ENCODE results near the gene NETO2. TPM values are rescaled to one million over a fixed set of nuclear protein-coding genes. Genes with fewer than 3 reads are reported as not detected.

NETO2 gene
- total and polyA plus RNA-seq, 10 of the 15 experiments (the other 5 are each of a cell fraction or from before 2014, with no cell fraction given), result 8.5 to 53.1 (median 27.0) TPM

DNA sequence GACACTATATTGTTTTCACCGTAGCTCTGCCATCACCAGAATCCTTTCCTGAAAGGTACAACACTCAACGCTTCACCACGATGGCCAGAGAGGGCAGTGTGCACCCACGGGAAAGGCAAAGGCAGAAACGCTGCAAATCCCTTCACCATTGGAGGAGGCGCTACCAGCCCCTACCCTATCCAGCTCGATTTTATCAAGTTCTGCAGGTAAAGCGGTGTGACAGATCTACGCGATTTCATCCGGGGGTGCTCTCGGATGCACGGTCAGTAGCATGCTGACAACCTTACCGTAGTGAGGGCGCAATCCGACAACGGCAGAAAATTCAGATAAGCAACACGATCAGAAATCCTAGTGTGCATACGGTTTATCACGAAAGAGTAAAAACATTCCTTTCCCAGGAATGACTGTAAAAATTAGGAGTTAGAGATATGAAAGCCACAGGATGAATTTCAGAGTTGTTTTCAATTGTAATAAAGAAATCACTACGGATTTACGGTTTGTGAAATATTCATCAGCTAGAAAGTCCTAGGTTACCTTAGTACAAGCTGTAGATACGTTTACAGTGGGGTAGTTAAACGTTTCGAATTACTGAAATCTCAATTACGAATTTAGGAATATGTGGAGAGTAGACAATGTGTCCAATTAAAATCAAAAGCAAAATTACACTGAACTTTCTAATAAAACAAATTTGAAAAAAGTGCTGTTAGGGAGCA, 1.8 kb downstream of the NETO2 start:
- peak; percentile 96 for FAIRE-seq
- ATAC-seq, result peak; percentile 75
- TSS peak; percentile 61 for BruUV-seq (replicated peaks)
- peaks cover 59% of the 10 kb centered on the region for H3K79me2 ChIP-seq (ENCODE audit: control insufficient read depth, insufficient read depth, low read length)
- WGBS (ENCODE audit: insufficient coverage, insufficient replicate concordance, low lambda C conversion rate, missing lambda C conversion rate), result 2% methylated on average over 26 of the region's 26 CpGs
- ChIA-PET RAD21 (ENCODE audit: unreplicated experiment) (interaction anchor here (0.6 to 5.2 kb wide), 36 partner anchors 10 to 1025 kb away, joined by 3 to 127 read pairs (median 5); partner anchors contain the start of gene DNAJA2), SMC1A (ENCODE audit: uncharacterized antibody, unreplicated experiment) (interaction anchor here (0.7 to 6.3 kb wide), 44 partner anchors 10 to 1023 kb away, joined by 3 to 101 read pairs (median 4); partner anchors contain the start of gene DNAJA2), CTCF (interaction anchor here (0.6 to 6.4 kb wide), 54 partner anchors 10 to 1023 kb away, joined by 3 to 162 read pairs (median 4); partner anchors contain the start of gene ABCC12), POLR2A (interaction anchor here (0.9 to 2.3 kb wide), 8 partner anchors 17 to 960 kb away, joined by 3 to 12 read pairs (median 4); partner anchors contain the start of gene DNAJA2)
- peak overlapping the region; percentile 52 for H3K27ac ChIP-seq (ENCODE audit: control insufficient read depth, insufficient read depth)
- intact Hi-C loops (cut with micrococcal nuclease; ENCODE audit: unreplicated experiment), result loop anchor here (2.0 to 10.0 kb wide), 8 partner anchors 125 to 975 kb away; partner anchors contain the start of genes DNAJA2, ITFG1 and PHKB
- H3K9ac ChIP-seq (ENCODE audit: control insufficient read depth, insufficient read depth, low read length), result peak overlapping the region; percentile 84
- DNase-seq (ENCODE audit: low read depth, low spot score), result peak; percentile 86
- peak overlapping the region; percentile 92 for H3K4me2 ChIP-seq (ENCODE audit: control insufficient read depth, insufficient read depth)
- in situ Hi-C loops (cut with MboI), result loop anchor here (5.0 to 25.0 kb wide), 2 partner anchors 915 to 1470 kb away; partner anchors contain the start of gene N4BP1
- no peaks in the 10 kb centered on the region for H4K20me1 ChIP-seq (ENCODE audit: control insufficient read depth, insufficient read depth)
- no peaks in the 10 kb centered on the region for H3K9me3 ChIP-seq (replicated peaks; ENCODE audit: control insufficient read depth, insufficient read depth, low read length)
- H3K4me3 ChIP-seq, result peak overlapping the region; percentile 79
- no peaks in the 10 kb centered on the region for H3K27me3 ChIP-seq (replicated peaks in 1 of 2; ENCODE audit: control insufficient read depth in 2 of 2, insufficient read depth in 2 of 2, low read length in 1 of 2)
- no peaks in the 10 kb centered on the region for H3K36me3 ChIP-seq (ENCODE audit: control insufficient read depth in 2 of 2, insufficient read depth in 2 of 2, low read length in 1 of 2)
- peaks cover 13% of the 10 kb centered on the region for H3K4me1 ChIP-seq (ENCODE audit: control insufficient read depth, insufficient read depth, low read length)
- H2AFZ ChIP-seq (ENCODE audit: control insufficient read depth, low read depth, low read length), result peak overlapping the region; percentile 72
- no peak for TF ChIP-seq MXI1 (IDR thresholded peaks at IDR 0.05; ENCODE audit: low read depth, low read length)
- TF ChIP-seq, protein P1, sequence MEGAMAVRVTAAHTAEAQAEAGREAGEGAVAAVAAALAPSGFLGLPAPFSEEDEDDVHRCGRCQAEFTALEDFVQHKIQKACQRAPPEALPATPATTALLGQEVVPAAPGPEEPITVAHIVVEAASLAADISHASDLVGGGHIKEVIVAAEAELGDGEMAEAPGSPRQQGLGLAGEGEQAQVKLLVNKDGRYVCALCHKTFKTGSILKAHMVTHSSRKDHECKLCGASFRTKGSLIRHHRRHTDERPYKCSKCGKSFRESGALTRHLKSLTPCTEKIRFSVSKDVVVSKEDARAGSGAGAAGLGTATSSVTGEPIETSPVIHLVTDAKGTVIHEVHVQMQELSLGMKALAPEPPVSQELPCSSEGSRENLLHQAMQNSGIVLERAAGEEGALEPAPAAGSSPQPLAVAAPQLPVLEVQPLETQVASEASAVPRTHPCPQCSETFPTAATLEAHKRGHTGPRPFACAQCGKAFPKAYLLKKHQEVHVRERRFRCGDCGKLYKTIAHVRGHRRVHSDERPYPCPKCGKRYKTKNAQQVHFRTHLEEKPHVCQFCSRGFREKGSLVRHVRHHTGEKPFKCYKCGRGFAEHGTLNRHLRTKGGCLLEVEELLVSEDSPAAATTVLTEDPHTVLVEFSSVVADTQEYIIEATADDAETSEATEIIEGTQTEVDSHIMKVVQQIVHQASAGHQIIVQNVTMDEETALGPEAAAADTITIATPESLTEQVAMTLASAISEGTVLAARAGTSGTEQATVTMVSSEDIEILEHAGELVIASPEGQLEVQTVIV (IDR thresholded peaks at IDR 0.05; ENCODE audit: borderline replicate concordance, partially characterized antibody), result no peak
- TF ChIP-seq RBBP5 (conservative IDR thresholded peaks at IDR 0.05), result no peak
- TF ChIP-seq KAT2A (conservative IDR thresholded peaks at IDR 0.05; ENCODE audit: control insufficient read depth, low read depth, low read length), result no peak
- 0 out of 2 replicates have a peak, but pooled peaks have one; percentile 65 for TF ChIP-seq ZSCAN29 (IDR thresholded peaks at IDR 0.05)
- TF ChIP-seq, protein P2, sequence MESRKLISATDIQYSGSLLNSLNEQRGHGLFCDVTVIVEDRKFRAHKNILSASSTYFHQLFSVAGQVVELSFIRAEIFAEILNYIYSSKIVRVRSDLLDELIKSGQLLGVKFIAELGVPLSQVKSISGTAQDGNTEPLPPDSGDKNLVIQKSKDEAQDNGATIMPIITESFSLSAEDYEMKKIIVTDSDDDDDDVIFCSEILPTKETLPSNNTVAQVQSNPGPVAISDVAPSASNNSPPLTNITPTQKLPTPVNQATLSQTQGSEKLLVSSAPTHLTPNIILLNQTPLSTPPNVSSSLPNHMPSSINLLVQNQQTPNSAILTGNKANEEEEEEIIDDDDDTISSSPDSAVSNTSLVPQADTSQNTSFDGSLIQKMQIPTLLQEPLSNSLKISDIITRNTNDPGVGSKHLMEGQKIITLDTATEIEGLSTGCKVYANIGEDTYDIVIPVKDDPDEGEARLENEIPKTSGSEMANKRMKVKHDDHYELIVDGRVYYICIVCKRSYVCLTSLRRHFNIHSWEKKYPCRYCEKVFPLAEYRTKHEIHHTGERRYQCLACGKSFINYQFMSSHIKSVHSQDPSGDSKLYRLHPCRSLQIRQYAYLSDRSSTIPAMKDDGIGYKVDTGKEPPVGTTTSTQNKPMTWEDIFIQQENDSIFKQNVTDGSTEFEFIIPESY (IDR thresholded peaks at IDR 0.05), result no peak
- TF ChIP-seq, protein P3, sequence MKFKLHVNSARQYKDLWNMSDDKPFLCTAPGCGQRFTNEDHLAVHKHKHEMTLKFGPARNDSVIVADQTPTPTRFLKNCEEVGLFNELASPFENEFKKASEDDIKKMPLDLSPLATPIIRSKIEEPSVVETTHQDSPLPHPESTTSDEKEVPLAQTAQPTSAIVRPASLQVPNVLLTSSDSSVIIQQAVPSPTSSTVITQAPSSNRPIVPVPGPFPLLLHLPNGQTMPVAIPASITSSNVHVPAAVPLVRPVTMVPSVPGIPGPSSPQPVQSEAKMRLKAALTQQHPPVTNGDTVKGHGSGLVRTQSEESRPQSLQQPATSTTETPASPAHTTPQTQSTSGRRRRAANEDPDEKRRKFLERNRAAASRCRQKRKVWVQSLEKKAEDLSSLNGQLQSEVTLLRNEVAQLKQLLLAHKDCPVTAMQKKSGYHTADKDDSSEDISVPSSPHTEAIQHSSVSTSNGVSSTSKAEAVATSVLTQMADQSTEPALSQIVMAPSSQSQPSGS (IDR thresholded peaks at IDR 0.05; ENCODE audit: low read length), result 0 out of 2 replicates have a peak, but pooled peaks have one; percentile 8
- peak; percentile 34; the same call in 1 of the 2 replicates for TF ChIP-seq GATAD2B (conservative IDR thresholded peaks at IDR 0.05; ENCODE audit: low read depth)
- TF ChIP-seq POU2F2 (IDR thresholded peaks at IDR 0.05; ENCODE audit: borderline replicate concordance, low read depth, low read length), result peak; percentile 45; the same call in 1 of the 3 replicates
- peak; percentile 80 for TF ChIP-seq YY1 (IDR thresholded peaks at IDR 0.05; ENCODE audit: low read depth, low read length)
- no peak for TF ChIP-seq ZNF217 (IDR thresholded peaks at IDR 0.05)
- no peak for TF ChIP-seq STAT1 (conservative IDR thresholded peaks at IDR 0.05)

All from GM12878 (cell line).